OCI-M2 (cell line): ENCODE data around the gene SST.

ENCODE experiments used
- DNase-seq: peaks from one replicate; lab custom pipeline; 2025; ENCODE audit not compliant: unreplicated experiment; lab: John Stamatoyannopoulos, UW

Gene SST

DNA sequence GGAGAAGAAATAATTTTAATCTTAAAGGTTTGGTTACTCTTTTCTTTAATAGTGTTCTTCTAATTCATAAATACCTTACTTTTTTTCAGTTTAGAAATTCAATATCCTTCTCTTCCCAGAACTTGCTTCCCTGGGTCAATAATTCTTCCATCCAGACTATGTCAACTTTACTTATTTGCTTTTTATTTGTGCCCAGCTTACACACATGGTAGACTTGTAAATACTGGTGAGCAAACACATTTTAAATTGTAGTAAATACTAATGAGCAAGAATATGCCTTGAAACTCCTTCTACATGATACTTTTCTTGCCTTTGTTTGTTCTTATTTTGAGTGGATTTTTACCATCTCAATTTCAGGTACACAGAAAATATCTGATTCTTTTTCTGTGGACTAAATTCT lies 33.7 kb downstream of the SST start:
- no peak for DNase-seq

DNA sequence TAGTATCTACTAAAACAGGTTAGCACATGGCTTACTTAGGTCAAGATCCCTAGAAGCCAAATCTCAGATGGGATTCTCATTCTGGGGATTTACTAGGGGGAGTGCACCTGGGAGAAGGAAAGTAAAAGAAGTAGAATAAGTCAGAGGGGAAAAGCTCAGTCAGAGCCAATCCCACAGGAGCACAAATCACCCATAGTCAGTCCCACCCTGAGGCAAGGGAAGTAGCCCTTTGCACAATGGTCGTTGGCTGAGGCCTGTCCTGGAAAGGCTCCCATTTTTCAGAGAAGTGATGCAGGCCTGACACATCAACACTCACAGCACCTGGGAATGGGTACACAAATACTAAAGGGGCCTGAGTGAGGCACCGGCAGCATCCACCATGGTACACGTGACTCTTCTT lies 39.8 kb downstream of the SST start:
- no peak for DNase-seq

DNA sequence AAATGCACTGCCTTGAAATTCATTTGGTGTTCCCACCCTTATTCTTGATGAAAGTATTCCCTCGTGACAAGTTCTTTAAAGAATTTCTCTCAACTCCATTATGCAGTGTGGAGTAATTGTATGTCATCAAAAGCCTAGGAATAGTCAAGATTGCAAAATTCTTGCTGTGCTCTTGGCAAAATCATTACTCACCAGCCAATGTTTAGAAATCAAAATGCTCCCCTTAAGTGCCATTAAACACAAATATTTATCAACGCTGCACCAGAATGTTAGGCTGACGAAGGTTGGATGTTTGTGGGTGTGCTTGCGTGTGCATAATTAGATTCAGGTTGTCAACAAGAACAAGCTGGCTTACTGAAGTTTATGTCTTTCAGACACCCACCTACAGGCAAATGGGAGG lies 40.5 kb downstream of the SST start:
- DNase-seq, result no peak

DNA sequence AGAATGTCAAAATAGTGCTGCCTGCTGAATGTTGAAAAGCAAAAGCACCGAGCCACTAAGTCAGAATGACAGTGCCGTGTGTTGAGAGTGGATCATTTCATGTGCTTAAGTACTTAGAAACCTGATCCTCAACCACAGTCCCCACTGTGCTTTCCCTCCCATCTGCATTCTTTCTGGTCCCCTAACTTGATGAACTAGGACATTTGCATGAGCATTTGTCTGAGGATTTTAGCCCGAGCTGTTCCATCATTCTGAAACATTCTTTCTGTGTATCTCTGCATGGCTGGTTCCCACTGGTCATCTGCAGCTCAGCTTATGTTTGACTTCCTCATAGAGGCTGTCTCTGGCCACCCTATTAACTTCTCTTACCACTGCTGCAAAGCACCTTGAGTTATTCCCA lies 42.0 kb downstream of the SST start:
- DNase-seq, result no peak

DNA sequence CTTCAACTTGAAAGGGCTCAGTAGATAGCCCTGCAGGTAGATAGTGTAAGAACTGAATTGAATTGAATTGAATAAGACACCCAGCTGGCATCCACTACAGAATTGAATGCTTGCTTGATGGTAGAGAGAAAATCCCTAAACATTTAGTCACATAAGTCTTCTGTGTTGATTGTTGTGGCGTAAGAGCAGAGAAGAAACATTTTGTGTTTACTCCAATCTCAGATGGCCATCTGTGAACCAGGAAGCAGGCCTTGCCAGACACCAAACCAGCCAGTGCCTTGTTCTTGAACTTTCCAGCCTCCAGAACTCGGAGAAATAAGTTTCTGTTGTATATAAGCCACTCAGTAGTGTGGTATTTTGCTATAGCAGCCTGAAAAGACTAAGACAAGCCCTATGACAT lies 43.6 kb downstream of the SST start:
- no peak for DNase-seq

DNA sequence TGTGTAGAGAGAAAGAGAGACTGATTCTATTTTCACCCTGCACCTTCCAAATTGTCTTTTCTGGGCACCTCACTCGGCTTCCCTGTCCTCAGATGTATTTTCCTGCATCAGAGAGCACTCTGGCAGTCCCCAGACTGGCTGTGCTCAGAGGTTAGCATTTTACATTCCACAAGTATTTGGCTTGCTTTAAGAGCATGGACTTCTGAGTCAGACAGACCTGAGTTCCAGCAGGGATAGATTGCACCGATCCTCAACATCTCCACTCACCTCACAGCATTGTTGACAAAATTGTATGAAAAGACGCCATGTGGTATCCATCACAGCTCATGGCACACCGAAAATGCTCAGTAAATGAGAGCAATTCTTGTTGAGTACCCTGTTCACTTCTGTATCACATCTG lies 45.6 kb downstream of the SST start:
- DNase-seq, result no peak

DNA sequence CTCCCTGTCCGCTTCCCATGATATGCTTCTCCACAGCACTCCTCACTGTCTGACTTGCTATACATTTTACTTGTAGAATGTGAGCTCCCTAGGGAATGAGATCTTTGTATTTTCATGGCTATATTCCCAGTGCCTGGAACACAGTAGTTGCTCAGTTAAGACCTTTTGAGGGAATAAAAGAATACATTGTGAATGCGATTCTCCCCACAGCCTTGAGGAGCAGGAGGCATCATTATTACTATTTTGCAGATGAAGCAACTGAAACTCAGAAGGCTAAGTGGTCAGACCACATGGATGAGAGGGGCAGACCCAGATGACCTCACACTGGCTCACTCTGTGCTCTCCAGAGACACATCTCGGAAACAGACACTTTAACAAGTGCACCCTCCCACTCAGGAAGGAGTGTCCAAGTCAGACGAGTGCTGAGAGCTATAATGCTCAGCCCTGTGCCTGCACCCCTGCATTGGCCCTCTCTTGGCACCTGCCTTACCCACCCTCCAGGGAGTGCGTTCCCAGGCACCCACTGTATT lies 46.8 kb downstream of the SST start:
- DNase-seq, result no peak

DNA sequence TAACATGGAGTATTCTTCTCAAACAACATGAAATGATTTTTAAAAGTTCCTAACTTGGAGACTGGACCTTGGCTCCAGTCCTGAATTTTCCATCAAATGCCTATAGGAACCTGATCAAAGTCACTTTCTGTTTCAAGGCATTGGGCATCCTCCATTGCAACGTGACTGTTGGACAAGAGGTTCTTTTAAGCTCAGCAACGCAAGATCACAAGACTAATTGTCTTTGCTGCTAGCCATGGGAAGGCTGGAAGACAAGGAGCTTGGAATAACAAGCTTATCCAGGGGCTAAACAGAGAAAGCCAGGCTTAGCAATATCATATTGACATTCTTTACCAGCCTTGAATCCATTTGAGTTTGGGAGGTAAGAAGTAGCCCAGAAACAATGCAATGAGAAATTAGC lies 48.3 kb downstream of the SST start:
- DNase-seq, result no peak

DNA sequence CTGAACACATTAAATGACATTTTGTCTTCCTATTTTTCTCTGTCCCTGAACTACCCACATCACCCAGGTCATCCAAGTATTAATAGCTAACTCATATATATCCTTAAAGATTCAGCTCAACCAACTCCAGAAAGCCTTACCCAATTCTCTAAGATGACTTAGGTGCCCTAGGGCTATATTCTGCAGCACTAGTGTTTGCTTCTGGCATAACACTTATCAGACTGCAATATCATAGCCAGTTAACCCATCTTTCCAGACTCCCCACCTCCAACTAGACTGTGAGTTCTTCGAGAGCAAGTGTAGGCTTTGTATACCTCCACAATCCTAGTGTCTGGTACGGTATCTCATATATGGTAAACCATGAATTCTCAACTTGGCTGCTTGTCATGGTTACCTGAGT lies 50.7 kb downstream of the SST start:
- DNase-seq, result no peak
